GM19324 (cell line): Measurements from ENCODE around the gene IAH1.
"Not testable (repeated sequence)": the region's sequence is repeated elsewhere in the genome, so short reads cannot be mapped to it uniquely, and the experiment has no call there.

Experiments
- ATAC-seq: cut with Tn5 transposase; IDR thresholded peaks from one replicate; pipeline ENCODE4 v1.9.1; 2021; ENCODE audit warnings: mild to moderate bottlenecking, moderate library complexity; ENCODE audit not compliant: unreplicated experiment, low FRiP score

Gene IAH1

GRCh38 chr2:9472511-9472910 lies 1.8 kb upstream of the IAH1 start:
- ATAC-seq: no peak

- ATAC-seq: no peak
Measured at GRCh38 chr2:9473308-9473984, 905 bp upstream of the IAH1 start.

- peak; percentile 5 for ATAC-seq
Measured at GRCh38 chr2:9473985-9474360, 378 bp upstream of the IAH1 start.

DNA sequence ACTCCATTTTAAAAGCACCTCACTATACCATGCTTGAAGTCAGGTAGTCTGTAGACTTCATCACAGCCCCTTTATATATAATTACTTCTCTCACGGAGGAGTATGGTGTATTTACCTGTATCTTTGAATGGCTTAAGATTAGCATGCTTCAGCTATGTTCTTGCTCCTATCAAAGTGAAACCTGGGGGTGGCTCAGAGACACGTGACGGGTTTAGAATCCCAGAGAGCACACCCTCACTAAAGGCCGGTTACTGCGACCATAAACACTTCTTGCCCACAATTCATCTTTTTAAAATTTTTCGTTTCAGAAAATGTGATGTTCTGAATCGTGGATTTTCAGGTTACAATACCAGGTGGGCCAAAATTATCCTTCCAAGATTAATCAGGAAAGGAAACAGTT lies 3.6 kb downstream of the IAH1 start:
- ATAC-seq: no peak

GRCh38 chr2:9478526-9478925 lies 4.2 kb downstream of the IAH1 start:
- no peak for ATAC-seq

- ATAC-seq: no peak
Measured at GRCh38 chr2:9480157-9480556, 5.8 kb downstream of the IAH1 start.

DNA sequence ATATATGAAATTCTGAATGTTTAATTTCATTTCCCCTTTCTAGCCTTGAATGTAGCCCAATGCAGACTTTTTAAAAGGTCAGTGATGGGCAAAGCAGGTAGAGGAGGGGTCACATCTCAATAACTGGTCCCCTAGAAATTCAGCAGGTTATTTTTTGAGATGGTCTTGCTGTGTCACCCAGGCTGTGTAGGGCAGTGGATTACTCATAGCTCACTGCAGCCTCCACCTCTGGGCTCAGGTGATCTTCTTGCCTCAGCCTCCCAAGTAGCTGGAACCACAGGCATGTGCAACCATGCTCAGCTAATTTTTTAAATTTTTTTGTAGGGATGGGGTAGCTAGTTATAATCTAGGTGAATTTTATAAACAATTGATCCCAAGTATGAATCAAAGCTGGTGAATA lies 8.8 kb downstream of the IAH1 start:
- ATAC-seq: no peak

- no peak for ATAC-seq
Measured at GRCh38 chr2:9484533-9484932, 10.2 kb downstream of the IAH1 start.

DNA sequence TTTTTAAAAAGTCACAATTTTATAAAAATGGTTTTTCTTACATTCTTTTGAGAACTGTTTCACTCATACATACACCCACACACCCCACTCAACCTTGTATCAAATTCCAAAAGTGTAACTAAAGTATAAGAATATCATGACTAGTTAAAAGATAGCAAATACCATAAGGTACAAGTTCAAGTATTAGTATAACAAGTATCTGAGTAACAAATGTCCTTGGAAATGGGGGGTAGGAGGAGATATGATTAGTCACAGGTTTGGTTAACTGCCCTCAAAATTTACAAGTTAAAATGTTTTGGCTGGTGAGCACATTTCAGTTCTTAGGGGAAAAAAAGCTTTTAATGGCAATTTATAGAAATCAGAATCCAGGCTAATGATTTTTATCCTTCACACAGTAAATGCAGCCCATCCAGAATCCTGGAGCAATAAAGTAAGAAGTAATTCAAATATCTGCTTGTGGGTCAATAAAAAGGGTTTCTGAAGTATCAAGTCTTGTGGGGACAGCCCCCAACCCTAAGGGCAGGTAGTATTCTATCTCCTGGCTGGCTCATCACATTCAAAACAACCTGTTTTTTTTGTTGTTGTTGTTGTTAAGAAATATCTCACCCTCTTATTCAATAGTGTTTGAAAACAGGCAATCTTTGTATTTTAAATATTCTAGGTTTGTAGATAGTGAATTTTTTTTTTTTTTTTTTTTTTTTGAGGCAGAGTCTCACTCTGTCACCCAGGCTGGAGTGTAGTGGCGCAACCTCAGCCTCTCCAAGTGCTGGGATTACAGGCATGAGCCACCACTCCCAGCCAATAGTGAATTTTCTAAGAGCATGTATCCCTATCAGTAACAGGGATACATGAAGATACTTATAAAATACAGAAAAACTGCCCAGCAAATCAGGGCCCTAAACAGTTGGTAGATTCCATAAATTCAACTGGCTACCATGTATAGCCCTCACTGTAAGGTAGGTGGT lies 14.5 kb downstream of the IAH1 start:
- ATAC-seq: no peak

DNA sequence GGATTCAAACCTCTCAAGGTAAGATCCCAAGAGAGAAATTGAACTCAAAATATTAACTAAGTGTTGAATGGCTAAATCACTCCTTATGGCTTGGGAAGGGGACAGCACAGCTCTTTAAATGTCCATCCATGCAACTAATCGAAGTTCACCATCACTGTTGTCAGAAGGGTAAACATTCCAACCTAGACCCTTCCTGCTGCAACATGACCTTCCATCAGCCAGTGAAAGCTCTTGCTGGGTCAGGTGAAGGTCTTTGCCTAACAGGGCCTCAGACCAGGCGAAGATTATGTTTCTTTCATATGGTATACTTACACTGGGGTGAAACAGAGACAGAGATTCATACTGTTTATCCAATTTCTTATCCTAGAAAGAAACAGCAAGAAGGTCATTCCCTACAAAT lies 16.4 kb downstream of the IAH1 start:
- ATAC-seq: no peak

DNA sequence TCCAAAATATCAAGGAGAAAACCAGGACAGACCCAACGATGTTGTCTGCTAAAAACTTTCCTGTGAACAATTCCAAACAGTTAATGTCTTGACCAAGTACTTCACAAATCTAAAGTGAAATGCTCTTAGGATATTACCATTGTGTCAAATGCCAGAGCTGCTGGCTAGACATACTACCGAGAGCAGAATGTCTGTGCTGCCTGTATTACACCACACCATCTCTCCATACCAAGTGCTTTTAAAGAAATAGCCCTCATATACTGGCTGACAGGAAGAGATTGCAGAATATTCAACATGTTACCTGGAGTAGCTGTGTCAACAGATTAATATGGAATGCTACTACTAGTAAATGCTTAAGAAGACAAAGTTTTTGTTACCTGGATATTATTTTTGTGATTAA lies 18.6 kb downstream of the IAH1 start:
- no peak for ATAC-seq

- ATAC-seq: no peak
Measured at GRCh38 chr2:9493478-9493877, 19.1 kb downstream of the IAH1 start.

DNA sequence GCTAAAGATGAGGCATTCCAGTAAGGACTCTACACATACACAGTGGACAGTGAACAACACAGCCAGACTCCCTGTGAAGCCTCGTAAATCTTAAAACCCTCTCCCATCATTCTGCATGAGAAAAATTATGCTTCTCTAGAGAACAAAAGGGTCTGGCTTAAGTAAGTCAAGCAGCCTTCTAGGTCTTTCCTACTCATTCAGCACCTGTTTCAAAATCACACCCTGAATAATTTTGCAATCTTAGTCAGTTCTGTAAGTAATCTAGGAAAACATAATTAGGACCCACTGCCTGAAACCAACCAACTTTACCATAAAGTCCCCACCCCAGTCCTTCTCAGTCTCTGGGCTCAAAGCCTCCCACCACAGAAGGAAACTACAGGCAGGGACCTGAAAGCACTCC lies 19.7 kb downstream of the IAH1 start:
- no peak for ATAC-seq

DNA sequence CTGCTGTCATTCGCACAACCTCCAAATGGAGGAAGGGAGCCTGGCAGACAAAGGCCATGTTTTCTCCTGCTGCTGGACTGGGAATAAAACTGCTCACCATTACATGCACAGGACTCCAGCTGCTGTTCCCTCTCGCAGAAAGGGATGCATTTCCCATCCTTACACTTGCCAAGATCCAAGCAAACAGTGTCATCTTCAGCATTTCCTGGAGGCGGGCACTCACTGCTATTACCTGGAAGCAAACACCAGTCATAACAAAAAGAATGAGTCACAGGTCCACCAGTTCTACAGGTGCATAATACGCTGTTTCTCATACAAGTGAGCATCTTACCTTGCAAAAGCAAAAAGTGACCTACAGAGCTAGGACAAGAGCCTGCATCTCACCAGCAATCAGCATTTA lies 22.7 kb downstream of the IAH1 start:
- no peak for ATAC-seq

GRCh38 chr2:9498210-9498609 lies 23.9 kb downstream of the IAH1 start:
- ATAC-seq: no peak

DNA sequence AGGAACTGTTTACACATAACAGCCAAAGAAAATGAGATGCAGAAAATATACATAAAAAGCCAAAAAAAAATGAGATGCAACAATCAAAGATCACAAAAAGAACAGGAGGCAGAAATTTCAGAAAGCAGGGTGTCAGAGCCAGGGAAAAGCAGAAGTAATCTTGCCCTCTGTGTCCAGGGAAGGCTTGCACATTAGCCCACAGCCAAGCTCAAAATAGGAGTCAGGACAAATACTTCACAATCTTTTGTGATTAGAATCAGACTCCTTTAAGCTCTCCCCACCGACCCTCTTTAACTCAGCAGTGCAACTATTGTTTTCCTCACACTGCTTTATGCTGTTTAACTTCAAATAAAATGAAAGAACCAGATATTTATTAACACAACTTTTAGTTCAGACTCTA lies 34.6 kb downstream of the IAH1 start:
- ATAC-seq: no peak

DNA sequence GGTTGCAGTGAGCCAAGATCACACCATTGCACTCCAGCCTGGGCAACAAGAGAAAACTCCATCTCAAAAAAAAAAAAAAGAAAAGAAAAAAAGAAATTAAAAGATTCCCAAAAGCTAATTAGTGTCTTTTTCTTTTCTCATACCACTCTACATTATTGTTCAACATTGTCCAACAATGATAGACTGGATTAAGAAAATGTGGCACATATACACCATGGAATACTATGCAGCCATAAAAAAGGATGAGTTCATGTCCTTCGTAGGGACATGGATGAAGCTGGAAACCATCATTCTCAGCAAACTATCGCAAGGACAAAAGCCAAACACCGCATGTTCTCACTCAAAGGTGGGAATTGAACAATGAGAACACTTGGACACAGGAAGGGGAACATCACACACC lies 39.6 kb downstream of the IAH1 start:
- ATAC-seq: not testable (repeated sequence)

DNA sequence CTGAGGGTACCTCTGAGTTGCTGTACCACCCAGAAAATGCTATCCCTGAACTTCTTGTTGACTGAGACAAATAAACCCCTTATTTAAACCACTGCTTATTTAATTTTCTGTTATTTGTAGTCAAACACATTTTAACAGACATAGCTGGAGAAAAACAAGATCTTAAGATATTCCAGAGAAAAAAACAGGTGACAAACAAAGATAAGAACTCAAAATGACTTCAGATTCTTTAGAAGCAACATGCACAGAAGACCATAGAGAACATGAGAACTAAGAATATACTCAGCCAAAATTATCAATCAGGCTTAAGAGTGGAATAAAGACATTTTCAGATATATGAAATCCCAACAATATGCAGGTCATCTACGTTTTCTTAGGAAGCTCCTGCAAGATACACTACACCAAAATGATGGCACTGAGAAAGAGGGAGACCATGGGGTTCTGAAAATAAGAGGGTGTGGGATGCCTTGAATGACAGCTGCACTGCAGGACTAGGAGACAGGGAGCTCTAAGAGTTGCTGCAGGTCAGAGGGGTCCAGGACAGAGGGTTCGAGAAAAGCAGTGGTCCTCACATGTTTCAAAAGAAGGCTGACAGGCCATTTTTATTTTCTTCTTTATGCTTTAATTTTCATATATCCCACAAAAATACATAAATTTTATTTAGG lies 42.9 kb downstream of the IAH1 start:
- ATAC-seq: no peak

DNA sequence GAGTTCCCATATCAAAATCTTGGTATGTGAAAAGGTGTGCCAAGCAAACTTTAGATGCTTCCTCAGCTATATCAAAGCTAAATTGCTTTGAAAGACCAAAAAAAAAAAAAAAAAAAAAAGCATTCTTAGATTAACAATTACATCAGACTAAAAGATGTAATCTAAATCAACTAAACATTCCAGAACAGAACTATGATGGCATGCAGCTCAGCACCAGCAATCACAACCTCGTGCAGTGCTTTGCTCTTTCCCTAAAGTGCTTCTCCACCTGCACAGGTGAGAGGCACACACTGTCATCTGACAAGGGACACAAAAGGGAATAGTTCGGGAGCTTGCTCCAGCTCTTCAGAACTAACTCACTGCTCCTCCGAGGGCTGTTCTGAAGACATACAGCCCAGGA lies 43.8 kb downstream of the IAH1 start:
- ATAC-seq: no peak

DNA sequence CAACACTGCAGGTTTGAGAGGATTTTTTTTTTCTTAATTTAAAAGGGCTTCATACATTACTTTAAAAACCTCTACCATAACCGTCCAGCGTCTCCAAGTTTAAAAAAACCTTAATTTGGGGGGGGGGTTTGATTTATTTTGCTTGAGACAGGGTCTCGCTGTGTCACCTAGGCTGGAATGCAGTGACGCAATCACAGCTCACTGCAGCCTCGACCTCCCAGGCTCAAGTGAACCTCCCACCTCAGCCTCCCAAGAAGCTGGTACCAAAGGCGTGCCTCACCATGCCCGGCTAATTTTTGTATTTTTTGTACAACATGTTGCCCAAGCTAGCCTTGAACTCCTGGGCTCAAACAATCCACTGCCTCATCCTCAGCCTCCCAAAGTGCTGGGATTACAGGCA lies 44.4 kb downstream of the IAH1 start:
- no peak for ATAC-seq

DNA sequence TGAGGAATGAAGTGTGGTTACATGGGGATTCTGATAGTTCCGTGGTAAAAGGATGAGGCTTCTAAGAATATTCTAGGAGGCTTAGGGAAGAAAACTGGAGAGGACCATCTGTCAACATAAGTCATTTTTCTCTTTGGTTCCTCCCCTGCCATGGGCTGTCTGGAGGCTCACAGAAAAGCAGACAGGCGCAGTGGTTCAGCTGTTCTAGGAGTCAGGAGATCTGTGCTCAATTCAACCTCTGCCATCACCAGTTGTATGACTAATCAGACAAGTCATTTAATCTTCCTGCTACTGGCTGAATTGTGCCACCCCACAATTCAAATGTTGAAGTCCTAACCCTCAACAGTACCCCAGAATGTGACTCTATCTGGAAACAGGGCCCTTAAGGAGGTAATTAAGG lies 44.9 kb downstream of the IAH1 start:
- ATAC-seq: no peak
